Activated naive CD4-positive, alpha-beta T cell treated with anti-CD3 and anti-CD28 coated beads, Interleukin-2, amount 50 U/mL, for 72 hours (primary cell): ENCODE measurements around the gene KCNMB2. TPM values are rescaled to one million over a fixed set of nuclear protein-coding genes. Genes with fewer than 3 reads are reported as not detected.
"Not testable (repeated sequence)": the region's sequence is repeated elsewhere in the genome, so short reads cannot be mapped to it uniquely, and the experiment has no call there.

ENCODE experiments used
- ATAC-seq, 2 donors: fragments of 150-1000 bp; cut with Tn5 transposase; 2 replicates each; pipeline ENCODE4 v1.10.0; 2021; ENCODE audit warnings: mild to moderate bottlenecking in 2 of 2, moderate library complexity in 2 of 2
- DNase-seq, 2 donors: peaks; one replicate each; pipeline ENCODE4 v3.0.0; 2021 to 2022; ENCODE audit warnings: low spot score in 2 of 2
- H3K27ac Mint-ChIP-seq, 2 donors: one replicate each; pipeline ENCODE4 v1.8.0; 2022; ENCODE audit warnings: mild to moderate bottlenecking in 2 of 2, mixed read lengths in 2 of 2
- H3K36me3 Mint-ChIP-seq, 2 donors: one replicate each; pipeline ENCODE4 v1.8.0; 2022; ENCODE audit warnings: mixed read lengths in 2 of 2
- H3K9me3 Mint-ChIP-seq, 2 donors: one replicate each; pipeline ENCODE4 v1.8.0; 2022; ENCODE audit warnings: mixed read lengths in 2 of 2
- total RNA-seq, 2 donors: library from RNA; stranded (reverse); gene quantifications; one replicate each; pipeline ENCODE4 v1.2.3, GENCODE V29; 2022

KCNMB2 gene
- total RNA-seq, 2 donors from 2014 or later: not detected

DNA sequence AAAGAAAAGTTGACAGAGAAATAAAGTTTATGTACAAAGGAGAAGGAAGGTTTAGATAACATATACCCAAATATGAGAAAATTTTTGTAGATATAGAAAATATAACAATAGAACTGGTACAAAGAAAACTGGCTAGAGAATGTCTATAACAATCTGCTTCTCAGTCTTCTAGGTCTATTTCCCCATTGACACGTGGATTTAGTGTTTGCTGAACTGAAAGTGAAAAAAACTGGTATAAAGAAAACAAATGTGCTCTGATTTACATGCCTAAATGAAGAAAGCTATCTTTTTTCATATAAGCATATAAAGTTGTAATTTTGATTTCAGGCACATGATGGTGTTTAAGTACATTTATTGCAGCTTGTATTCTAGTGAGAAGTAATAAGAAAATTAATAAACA lies 9.8 kb downstream of the KCNMB2 start:
- no peaks in the 10 kb centered on the region for H3K36me3 Mint-ChIP-seq
- no peak overlapping the region for H3K27ac Mint-ChIP-seq
- no peaks in the 10 kb centered on the region for H3K9me3 Mint-ChIP-seq
- DNase-seq (no peak), ATAC-seq (no peak)

GRCh38 chr3:178549426-178549825 lies 13.2 kb downstream of the KCNMB2 start:
- H3K36me3 Mint-ChIP-seq, H3K9me3 Mint-ChIP-seq, DNase-seq, ATAC-seq, H3K27ac Mint-ChIP-seq: not testable (repeated sequence)

GRCh38 chr3:178551916-178552321 lies 15.7 kb downstream of the KCNMB2 start:
- H3K9me3 Mint-ChIP-seq: no peaks in the 10 kb centered on the region
- no peak for ATAC-seq
- H3K27ac Mint-ChIP-seq: no peak overlapping the region
- no peak for DNase-seq
- no peaks in the 10 kb centered on the region for H3K36me3 Mint-ChIP-seq

DNA sequence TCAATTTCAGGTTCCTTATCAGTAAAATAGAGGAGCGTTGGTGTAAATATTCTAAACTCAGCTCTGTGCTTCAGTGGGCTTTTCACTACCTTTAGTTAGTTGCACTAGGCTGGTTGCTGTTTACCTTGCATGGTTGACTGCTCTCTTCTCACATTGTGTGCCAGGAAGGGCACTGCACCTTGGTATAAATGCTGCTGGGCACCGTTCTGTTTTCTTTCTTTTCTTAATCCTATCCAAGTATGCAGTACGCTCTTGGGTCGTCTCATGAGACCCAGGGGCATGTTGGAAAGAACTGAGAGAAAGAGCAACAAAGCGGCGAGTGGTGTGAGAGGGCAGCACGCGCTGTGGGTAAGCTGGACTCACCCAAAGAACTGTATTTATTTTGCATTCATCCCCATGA lies 22.4 kb downstream of the KCNMB2 start:
- ATAC-seq (no peak), DNase-seq (no peak)
- H3K27ac Mint-ChIP-seq: no peak overlapping the region

GRCh38 chr3:178560759-178561158 lies 24.5 kb downstream of the KCNMB2 start:
- Mint-ChIP-seq H3K9me3 (no peaks in the 10 kb centered on the region), H3K27ac (no peak overlapping the region), H3K36me3 (no peaks in the 10 kb centered on the region)
- DNase-seq (no peak), ATAC-seq (no peak)

More for the DNA sequence above, 22.4 kb downstream of the KCNMB2 start:
- H3K36me3 Mint-ChIP-seq: no peaks in the 10 kb centered on the region
- H3K9me3 Mint-ChIP-seq: no peaks in the 10 kb centered on the region

GRCh38 chr3:178561239-178561638 lies 25.0 kb downstream of the KCNMB2 start:
- Mint-ChIP-seq H3K27ac (no peak overlapping the region), H3K9me3 (no peaks in the 10 kb centered on the region), H3K36me3 (no peaks in the 10 kb centered on the region)
- DNase-seq: no peak
- no peak for ATAC-seq

DNA sequence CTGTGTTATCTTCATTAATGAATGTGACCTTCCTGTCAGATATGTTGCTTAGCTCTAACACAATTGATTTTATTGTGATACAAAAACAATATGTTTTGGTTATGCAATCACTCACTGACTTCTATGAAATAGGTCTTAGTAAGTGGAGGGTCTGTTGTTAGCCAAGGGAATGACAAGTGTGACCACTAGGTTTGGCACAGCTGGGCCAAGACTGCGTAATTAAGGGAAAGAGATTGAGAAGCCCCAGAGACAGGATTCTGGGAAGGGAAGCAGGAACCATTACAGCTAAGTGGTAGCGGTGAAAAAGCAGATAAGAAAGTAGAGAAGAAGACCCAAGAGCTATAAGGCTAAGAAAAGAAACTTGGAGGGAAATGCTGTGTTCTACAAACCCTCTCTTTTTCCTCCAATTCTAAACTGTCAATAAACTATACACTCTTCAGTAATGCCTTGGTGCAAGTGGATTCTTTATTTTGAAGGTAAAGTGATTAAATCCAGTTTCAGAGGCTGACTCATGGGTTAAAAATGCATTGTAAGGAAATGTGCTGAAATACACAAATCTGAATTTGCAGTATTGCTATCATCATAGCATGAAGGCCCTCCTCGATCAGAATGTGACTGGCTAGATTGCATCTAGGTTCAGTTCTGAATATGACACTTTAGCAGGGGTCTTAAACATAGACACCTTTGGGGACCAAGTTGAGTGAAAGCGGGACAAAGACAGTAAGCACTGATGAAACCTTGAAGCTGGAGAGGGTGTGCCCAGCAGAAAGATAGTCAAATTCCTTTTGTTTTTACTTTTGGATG lies 26.1 kb downstream of the KCNMB2 start:
- H3K36me3 Mint-ChIP-seq: no peaks in the 10 kb centered on the region
- H3K27ac Mint-ChIP-seq: no peak overlapping the region
- no peak for DNase-seq
- no peaks in the 10 kb centered on the region for H3K9me3 Mint-ChIP-seq
- no peak for ATAC-seq

DNA sequence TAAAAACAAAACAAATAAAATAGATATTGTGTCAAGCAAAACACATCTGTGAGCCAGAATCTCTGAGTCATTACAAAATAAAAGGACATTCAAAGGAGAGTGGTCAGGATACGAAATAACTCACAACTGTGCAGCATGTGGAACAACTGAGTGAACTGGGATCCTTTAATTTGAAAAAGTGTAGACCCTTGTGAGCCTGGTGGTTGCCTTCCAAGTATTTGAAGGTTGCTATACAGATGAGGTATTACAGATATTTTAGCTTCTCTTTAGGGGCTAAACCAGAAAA lies 26.7 kb downstream of the KCNMB2 start:
- H3K27ac Mint-ChIP-seq: no peak overlapping the region
- DNase-seq (no peak), ATAC-seq (no peak)
- no peaks in the 10 kb centered on the region for H3K9me3 Mint-ChIP-seq
- H3K36me3 Mint-ChIP-seq: no peaks in the 10 kb centered on the region

GRCh38 chr3:178567611-178568010 lies 31.4 kb downstream of the KCNMB2 start:
- Mint-ChIP-seq H3K9me3 (no peaks in the 10 kb centered on the region), H3K36me3 (no peaks in the 10 kb centered on the region), H3K27ac (no peak overlapping the region)
- no peak for DNase-seq
- no peak for ATAC-seq

DNA sequence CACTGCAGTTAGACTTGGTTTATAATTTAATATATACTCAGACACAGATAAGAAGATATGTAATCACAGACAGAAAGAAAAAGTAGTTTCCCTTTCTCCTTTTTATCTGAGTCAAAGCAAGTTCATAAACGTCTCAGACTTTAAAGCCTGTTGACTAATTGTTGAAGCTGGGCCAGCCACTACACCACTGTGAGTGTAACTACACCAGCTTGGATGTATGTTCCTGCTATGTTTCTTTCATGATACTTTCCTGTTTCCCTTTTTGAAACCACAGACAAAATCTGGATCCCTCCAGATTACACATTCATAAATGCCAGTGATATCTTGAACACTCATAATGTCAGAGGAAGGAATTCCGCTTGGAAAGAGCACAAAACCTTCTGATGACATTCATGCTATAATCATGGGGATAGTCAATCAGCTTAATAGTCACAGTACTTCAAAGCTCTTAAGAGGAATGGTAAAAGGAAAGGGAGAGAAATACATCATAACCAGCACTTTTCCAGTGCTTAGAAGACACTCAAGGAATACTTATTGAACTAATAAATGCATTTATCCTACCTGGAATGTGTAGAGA lies 32.0 kb downstream of the KCNMB2 start:
- no peak for ATAC-seq
- DNase-seq: no peak
- Mint-ChIP-seq H3K36me3 (no peaks in the 10 kb centered on the region), H3K9me3 (no peaks in the 10 kb centered on the region), H3K27ac (no peak overlapping the region)

DNA sequence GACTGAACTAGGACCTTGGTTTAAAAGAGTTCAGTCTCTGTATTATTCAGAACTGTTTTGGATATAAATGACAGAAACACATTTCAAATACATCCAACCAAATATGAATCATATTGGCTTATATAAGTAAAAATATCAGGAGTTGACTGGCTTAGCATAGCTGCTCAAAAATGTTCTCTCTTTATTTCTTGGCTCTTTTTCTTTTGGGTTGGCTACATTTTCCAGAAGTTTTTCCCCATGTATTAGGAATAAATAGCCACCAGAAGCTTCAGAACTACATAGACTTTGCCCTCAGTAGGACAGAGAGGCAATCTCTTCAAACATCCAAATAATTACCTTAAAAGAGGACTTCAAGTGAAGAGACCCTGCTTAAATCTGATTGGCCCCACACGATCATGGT lies 32.7 kb downstream of the KCNMB2 start:
- ATAC-seq: no peak
- H3K36me3 Mint-ChIP-seq: no peaks in the 10 kb centered on the region

GRCh38 chr3:178569826-178570225 lies 33.6 kb downstream of the KCNMB2 start:
- Mint-ChIP-seq H3K36me3 (no peaks in the 10 kb centered on the region), H3K27ac (no peak overlapping the region), H3K9me3 (no peaks in the 10 kb centered on the region)
- DNase-seq (no peak), ATAC-seq (no peak)

More for the DNA sequence above, 32.7 kb downstream of the KCNMB2 start:
- no peaks in the 10 kb centered on the region for H3K9me3 Mint-ChIP-seq
- H3K27ac Mint-ChIP-seq: no peak overlapping the region
- no peak for DNase-seq

- no peak for DNase-seq
- no peak overlapping the region for H3K27ac Mint-ChIP-seq
- H3K9me3 Mint-ChIP-seq: peaks cover 4 to 12% of the 10 kb centered on the region in 2 donors
- H3K36me3 Mint-ChIP-seq: peaks cover 0 to 3% of the 10 kb centered on the region in 2 donors
- ATAC-seq: no peak
Measured at GRCh38 chr3:178583963-178584575, 47.8 kb downstream of the KCNMB2 start.

DNA sequence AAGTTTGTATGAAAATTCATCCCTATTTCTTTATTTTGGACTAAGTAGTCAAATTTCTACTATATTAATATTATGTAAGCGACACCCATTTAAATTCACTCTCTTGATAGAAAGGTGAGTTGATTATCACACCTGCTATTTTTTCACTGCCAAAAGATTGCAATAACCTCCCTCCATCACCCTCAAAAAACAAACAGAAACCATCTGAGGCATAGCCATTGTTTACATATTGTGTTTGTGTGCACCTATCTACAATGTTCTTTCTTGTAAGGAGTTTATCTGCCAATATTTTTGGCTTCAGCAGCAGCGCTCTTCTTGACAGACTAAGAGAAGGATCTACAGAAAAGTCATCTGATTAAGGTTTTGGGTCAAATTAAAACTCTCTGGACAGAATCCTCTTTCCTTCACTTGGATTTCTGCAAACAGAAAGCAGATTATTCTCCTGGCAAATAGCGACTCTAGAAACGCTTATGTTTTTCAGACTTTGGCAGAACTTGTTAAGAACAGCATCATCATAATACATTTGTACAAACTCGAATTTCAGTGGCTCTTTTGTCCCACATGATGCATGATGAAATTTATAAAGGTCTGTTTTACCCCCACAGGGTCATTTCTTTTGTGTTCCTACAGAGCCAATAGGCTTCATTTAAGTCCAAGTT lies 48.6 kb downstream of the KCNMB2 start:
- ATAC-seq (no peak), DNase-seq (no peak)
- H3K27ac Mint-ChIP-seq: no peak overlapping the region
- no peaks in the 10 kb centered on the region for H3K36me3 Mint-ChIP-seq
- peaks cover 0 to 7% of the 10 kb centered on the region in 2 donors for H3K9me3 Mint-ChIP-seq

GRCh38 chr3:178585454-178585853 lies 49.2 kb downstream of the KCNMB2 start:
- Mint-ChIP-seq H3K9me3 (peaks cover 0 to 5% of the 10 kb centered on the region in 2 donors), H3K27ac (no peak overlapping the region), H3K36me3 (no peaks in the 10 kb centered on the region)
- ATAC-seq (no peak), DNase-seq (no peak)

GRCh38 chr3:178586076-178586475 lies 49.8 kb downstream of the KCNMB2 start:
- no peak overlapping the region for H3K27ac Mint-ChIP-seq
- H3K36me3 Mint-ChIP-seq: no peaks in the 10 kb centered on the region
- DNase-seq: no peak
- ATAC-seq: no peak
- H3K9me3 Mint-ChIP-seq: no peaks in the 10 kb centered on the region

- H3K9me3 Mint-ChIP-seq: no peaks in the 10 kb centered on the region
- DNase-seq (no peak), ATAC-seq (no peak)
- H3K27ac Mint-ChIP-seq: no peak overlapping the region
- no peaks in the 10 kb centered on the region for H3K36me3 Mint-ChIP-seq
Measured at GRCh38 chr3:178588628-178589027, 52.4 kb downstream of the KCNMB2 start.
